Activated CD4-positive, alpha-beta T cell treated with anti-CD3 and anti-CD28 coated beads, Interleukin-2, amount 50 U/mL, for 16 hours (primary cell): Measurements from ENCODE around the gene NXPE1.

ENCODE experiments used
- DNase-seq: peaks from one replicate; pipeline ENCODE4 v3.0.0-alpha.2; 2020

NXPE1 gene

DNA sequence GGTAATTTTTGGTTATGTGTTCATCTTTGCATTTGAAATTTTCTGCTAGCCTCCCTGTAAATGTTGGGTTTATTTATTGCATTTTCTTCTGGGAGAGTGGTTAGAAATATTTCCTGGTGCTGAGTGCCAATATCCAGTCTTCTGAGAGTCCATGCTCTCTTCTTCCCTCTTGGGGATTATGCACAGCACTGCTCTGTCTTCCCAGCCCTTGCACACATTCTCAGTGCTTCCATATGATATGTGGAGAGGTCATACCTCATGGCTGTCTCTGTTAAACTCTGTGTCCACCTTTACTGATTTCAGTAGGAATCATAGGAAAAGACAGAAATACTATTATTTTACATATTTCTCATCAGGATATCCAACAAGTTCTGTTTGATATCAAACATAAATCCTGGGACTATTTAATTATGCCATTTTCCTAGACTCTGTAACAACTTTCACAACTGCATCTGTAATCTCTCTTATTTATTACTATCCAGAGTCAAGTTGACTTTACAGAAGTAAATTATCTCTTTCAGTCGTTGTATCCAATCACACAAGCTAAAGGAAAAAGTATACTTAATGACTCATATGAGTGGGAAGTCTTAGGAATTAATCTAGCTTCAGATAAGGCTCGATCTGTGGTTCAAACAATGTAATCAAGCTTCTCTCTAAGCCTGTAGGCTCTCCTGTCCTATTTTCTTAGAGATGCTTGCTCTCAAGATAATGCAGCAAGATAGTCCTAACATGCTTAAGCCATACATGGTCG, 2.7 kb upstream of the NXPE1 start:
- DNase-seq = no peak

DNA sequence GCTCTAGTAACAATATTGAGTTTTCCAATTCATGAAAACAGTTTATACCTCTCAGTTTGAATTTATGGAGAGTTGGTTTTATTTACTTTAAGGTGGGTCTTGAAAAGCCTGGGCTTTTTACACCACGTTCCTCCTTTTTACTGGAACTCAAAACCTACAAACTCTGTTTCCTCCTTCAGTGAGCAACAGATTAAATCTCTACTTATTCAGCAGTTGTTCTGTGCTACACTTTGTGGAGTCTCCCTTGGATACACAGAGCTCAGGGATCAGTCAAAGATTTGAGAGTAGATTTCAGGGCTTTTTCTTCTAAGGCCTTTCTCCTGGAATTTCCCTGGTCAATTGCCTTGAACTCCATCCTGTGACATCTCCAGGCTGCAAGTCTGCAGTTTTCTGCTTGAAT, 3.5 kb downstream of the NXPE1 start:
- DNase-seq = no peak

DNA sequence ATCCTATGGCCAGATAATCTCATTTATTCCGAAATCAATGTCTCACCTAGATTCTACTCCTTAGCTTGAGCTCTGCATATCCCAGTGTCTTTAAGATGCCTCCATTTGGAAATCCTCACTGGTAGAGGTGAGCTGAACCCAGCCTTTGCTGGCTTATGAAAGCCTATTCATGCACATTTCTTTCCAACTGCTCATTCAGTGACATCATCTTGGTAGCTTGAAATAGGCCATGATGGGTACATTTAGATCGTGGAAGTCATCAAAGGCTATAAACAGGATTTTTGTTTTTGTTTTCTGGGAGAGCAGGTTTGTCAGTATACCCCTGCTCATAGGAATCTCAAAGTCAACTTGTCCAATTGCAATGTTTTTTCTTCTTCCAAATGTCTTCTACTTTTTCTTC, 6.0 kb downstream of the NXPE1 start:
- DNase-seq = no peak

DNA sequence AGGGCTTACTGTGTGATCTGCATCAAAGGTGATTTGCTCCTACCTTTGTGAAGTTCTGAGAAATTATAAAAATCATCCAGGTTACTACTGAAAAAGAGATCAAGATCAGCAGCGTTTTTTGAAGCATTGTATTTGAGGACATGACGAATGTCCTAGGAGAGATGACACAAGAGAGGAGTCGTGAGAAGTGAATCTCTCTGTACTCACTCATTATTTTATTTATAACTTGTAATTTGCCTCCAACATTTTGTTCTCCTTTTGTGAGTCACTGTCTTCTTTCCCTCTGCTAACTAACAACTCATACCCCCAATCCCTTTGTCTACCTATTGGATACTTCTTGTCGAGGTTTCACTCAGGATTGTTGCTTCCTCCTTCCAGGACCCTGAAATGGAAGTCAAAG, 8.6 kb downstream of the NXPE1 start:
- DNase-seq = no peak

DNA sequence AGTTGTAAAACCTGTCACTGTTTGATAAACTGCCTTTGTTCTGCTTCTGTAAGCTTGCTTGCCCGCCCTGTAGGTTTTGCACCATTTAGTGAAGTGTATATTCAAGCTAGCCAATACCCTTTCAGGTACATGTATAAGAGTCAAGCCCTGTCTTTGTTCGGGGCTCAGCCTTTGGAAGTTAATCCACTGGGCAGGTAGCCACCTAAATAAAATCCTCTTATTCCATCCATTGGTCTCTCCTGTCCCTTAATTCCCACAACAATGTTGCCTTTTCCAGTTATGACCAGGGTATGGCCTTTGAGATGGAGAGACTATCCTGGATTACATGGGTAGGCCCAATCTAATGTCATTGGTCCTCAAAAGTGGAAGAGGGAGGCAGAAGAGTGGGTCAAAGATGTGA, 34.0 kb downstream of the NXPE1 start:
- no peak for DNase-seq

DNA sequence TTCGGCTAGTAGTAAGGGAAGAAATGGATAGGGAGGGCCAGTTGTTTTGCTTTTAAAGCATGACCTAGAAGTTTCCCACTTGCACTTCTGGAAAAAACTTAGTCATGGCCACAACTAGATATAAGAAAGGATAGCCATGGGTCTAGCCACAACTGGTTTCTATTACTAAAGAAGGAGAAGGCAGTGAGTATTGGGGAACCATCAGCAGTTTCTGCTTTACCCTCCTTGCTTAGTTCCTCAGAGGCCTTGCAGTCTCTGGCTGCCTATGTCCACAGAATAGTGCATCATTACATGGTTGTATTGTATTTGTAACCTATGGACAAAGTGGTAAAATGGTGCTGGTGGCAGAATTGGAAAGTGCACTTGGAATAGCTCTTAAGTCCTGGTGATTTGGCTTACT, 35.6 kb downstream of the NXPE1 start:
- DNase-seq = no peak

DNA sequence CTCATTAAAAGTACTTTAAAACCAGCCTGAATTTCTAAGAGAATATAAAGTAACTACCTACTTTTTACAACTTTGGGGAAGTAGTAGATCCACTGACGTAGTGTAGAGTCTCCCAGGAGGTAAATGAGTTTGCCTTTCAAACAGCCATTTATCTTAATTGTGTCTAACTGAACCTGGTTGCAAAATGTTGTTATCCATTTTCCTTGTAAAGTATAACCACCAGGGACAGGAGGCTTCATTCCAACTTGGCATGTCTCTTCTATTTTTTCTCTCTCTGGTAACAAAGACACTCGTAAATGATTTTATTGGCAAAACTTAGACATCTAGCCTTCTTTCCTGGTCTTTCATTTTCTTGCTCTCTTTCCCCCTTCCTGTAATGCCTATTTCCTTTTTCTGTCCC, 36.9 kb downstream of the NXPE1 start:
- no peak for DNase-seq

DNA sequence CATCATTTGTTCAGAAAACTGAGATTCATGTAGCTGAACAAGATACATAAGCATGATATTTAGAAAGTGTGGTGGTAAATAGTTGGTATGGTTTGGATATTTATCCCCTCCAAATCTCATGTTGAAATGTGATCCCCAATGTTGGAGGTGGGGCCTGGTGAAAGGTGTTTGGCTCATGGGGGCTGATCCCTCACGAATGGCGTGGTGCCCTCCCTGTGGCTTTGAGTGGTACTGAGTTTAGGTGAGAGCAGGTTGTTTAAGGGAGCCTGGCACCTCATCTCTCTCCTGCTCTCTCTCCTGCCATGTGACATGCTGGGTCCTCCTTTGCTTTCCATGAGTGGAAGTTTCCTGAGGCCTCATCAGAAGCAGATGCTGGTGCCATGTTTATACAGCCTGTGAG, 48.1 kb downstream of the NXPE1 start:
- no peak for DNase-seq

DNA sequence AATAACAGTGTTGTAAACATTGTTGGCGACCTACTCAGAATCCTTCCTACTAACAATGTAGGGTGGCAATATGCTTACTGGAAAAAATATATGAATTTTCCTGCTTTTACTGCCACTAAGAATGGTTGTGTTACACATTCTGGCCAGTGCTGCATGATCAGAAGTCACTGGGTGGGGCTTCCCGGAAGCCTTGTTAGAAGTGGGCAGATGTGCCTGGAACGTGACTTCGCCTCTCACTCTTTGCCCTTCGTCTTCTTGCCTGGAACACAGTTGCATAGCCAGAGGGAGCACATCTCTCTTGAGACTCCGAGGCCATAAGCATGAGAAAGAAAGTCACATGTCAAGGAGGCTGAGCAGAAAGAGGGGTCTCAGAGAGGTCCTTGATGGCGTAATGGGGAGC, 48.6 kb downstream of the NXPE1 start:
- DNase-seq = no peak

DNA sequence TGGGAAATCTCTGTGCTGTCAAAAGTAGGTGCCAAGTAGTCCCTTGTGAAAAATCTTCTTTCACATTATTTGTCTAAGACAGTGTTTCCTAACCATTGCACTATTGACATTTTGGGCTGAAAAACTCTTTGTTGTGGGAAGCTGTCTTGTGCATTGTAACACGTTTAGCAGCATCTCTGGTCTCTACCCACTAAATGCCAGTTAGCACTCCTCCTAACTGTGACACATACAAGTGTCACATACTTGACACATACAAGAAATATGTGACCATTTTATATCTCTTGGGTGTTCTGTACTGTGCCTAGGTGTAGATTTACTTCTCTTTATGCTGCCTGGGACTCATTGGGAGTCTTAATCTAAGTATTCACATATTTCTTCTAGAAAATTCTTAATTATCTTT, 57.8 kb downstream of the NXPE1 start:
- DNase-seq = no peak

DNA sequence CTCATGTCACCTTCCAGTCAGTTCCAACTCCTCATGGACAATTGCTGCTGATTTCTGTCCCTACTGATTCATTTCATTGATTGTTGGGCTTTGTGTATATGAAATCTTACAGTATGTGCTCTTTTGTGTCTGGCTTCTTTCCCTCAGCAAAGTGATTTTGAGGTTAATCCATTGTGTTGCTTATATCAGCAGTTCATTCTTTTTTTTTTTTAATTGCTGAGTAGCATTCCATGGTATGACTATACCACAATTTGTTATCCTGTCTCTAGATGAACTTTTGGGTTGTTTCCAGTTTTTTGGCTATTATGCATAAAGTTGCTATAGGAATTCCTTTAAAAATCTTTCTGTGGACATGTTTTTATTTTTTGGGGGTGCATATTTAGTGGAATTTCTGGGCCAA, 59.9 kb downstream of the NXPE1 start:
- no peak for DNase-seq

DNA sequence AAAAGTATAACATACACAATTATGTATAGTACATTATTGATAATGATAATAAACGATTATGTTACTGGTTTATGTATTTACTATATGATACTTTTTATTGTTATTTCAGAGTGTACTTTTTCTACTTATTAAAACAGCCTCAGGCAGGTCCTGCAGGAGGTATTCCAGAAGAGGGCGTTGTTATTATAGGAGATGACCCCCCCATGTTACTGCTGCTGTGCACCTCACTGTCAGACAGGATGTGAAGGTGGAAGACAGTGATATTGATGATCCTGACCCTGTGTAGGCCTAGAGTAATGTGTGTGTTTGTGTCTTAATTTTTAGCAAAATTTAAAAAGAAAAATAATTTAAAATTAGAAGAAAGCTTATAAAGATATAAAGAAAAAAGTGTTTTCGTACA, 62.8 kb downstream of the NXPE1 start:
- DNase-seq = no peak

DNA sequence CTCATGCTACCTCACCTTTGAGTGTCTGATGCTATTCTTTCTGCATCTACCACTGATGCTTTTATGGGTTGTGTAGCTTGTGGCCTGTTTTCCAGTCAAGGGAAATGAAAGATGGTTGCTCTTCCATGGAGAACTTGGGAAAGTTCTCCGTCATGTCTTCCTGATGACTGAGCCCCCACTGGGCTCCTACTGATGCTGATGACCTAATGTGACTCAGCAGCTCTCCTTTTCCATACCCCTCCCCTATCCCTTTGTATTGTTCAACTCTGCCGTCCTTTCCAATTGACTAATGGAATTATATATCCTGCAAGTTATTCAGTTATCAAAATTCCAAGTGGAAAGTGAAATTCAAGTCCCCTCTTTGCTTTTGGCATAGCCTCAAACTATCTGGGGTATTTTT, 75.8 kb downstream of the NXPE1 start:
- no peak for DNase-seq

DNA sequence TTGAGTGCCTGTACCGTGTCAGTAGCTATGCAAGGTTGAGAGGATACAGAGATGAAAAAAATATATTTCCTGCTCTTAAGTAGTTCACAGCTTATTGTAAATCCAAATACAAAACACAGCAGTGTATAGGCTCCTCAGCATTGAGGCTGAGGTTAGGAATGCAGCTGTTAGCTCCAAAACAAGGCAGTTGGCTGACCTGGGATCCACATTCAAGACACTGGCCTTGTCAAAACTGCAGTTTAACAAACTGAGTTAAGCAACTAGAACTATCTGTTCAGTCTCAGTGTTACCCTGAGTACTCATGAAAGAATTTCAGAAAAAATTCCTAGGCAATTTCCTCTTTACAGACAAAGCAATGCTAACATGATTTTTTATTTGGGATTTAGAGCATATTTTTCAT, 77.6 kb downstream of the NXPE1 start:
- DNase-seq = no peak

DNA sequence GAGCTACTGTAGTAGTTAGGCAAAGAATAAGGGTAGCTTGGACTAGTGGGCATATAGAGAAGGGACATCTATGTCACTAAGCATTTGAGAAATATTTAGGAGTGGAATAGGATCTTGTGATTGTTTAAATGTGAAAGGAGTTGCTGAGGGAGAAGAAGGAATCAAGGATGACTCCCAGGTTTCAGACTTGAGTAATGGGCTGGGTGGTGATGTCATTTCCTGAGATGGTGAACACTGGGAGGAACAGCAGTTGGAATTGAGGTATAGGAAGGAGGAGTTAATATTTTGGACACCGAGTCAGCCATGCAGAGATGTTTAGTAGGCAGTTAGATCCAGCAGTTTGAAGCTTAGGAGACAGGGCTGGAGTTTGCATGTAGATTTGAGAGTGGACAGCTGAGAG, 80.3 kb downstream of the NXPE1 start:
- DNase-seq = no peak

DNA sequence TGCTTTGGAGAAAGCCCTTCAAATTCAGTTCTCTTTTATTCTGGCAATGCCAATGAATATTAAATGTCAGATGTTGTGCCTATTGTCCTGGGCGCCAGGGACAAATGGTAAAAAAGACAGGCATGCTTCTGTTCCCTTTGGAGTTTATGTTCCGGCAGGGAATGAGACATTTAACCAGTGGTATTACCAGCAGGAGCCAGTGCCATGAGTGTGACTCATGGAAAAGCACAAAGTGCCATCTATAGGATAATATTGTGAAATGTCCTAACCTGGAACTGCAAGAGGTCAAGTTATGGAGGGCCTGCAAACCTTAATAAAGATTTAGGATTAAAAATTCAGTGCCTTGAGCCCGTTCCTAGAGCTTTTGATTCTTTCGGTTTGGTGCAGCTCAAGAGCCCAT, 80.9 kb downstream of the NXPE1 start:
- no peak for DNase-seq

DNA sequence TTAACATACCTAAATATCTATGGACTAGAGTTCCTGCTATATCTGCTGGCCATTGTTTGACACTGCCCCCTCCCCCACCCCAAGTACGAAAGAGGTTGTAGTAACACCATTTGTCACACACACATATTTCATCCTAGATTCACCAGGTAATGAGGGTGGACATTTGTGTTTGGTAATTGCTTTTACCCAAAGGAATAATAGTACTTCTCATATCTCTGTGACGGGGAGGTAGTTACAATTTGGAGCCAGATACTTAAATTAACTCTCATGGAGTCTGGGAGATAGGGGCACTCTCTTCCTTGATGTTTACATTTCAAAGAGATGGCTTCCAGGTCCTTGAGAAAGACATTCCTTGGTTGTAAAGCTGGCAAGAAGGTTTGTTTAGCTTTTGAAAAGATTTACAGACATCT, 81.7 kb downstream of the NXPE1 start:
- no peak for DNase-seq

DNA sequence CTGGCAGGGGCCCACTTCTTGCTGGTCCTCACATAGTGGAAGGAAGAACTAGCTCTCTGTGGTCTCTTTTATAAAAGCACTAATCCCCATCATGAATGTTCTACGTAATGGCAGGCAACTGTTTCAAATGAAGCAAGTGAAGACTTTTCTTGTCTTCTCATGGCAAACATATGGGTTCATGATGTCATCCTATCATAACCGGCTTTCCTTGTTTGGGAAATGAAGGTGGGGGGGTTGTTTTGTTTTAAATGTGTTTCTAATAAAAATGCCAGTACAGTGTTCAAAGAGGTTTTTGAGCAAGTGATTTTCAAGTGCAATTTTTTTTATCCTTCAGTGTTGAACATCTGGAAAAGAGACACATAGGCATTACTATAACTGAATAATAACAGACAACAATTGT, 87.0 kb downstream of the NXPE1 start:
- DNase-seq = no peak
